ENCODE data around the gene SERPINE1.

DNA sequence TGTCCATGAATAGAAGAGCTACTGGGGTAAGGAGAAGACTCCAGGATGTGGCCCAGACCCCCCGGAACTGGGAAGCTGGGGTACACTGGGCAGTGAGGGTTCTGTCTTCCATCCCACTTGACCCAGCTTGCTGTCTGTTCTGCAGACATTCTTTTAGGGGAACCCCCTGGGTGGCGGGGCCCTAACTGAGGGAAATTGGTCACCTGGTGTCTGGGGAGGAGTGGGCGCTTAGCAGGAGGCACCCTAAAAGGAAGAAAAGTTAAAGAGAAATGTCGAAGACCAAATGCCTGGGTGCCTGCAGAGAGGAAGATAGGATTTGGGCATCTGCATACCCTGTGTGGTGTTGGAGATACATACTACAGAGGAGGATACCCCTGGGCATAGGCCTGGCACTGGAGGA, 28.4 kb downstream of the SERPINE1 start:
- no peak for TF ChIP-seq EZH2 (IDR thresholded peaks at IDR 0.05; ENCODE audit: insufficient read depth, poor library complexity, severe bottlenecking)
- TF ChIP-seq EZH2phosphoT487 (IDR thresholded peaks at IDR 0.05; ENCODE audit: insufficient read depth, low read depth) = no peak
